Right lung (tissue), 5 donors: ENCODE measurements around the gene NSMF. TPM values are rescaled to one million over a fixed set of nuclear protein-coding genes. Genes with fewer than 3 reads are reported as not detected.

ENCODE experiments used
- polyA plus RNA-seq, 5 donors: library from polyadenylated mRNA; unstranded; fragments of 120-200 nt; gene quantifications; one replicate each; pipeline versions ENCODE4 v1.2.1 to v1.2.3, GENCODE V29; 2013; ENCODE audit warnings: inconsistent platforms in 1 of 5, low replicate concordance in 1 of 5; ENCODE audit not compliant: insufficient read length in 5 of 5, insufficient read depth in 1 of 5

The NSMF gene
- polyA plus RNA-seq, 5 donors: 31.1 to 46.8 (median 40.3) TPM

Other genes with a start within 250 kb of the NSMF start
- gene RNF208, start 237.1 kb downstream of the NSMF start, polyA plus RNA-seq: 10 to 100 TPM in 1 of 5 donors, 1 to 10 TPM in 4; 3.2 to 10.8 (median 6.3) TPM
- 1 to 10 TPM in 4 of 5 donors, under 1 TPM in 1; 0.96 to 3.0 (median 2.0) TPM for gene CYSRT1, start 234.2 kb downstream of the NSMF start, polyA plus RNA-seq
- gene RNF224, start 231.8 kb downstream of the NSMF start, polyA plus RNA-seq: 1 to 10 TPM; 1.5 to 3.8 (median 3.5) TPM
- gene SLC34A3, start 228.4 kb downstream of the NSMF start, polyA plus RNA-seq: 1 to 10 TPM in 4 of 5 donors, under 1 TPM in 1; 0.84 to 2.5 (median 1.9) TPM
- 100 to 1,000 TPM; 211 to 322 (median 258) TPM for gene TUBB4B, start 218.0 kb downstream of the NSMF start, polyA plus RNA-seq
- gene STPG3, start 208.0 kb downstream of the NSMF start, polyA plus RNA-seq: 1 to 10 TPM in 2 of 5 donors, under 1 TPM in 3; 0.26 to 1.5 (median 0.98) TPM
- gene NELFB, start 204.0 kb downstream of the NSMF start, polyA plus RNA-seq: 10 to 100 TPM; 43.3 to 73.2 (median 55.3) TPM
- 10 to 100 TPM in 3 of 5 donors, 1 to 10 TPM in 2; 6.6 to 17.8 (median 10.3) TPM for gene TOR4A, start 181.6 kb downstream of the NSMF start, polyA plus RNA-seq
- gene NRARP, start 157.1 kb downstream of the NSMF start, polyA plus RNA-seq: 10 to 100 TPM in 1 of 5 donors, 1 to 10 TPM in 4; 7.5 to 14.7 (median 9.0) TPM
- 10 to 100 TPM; 10.9 to 22.0 (median 15.0) TPM for gene EXD3, start 36.2 kb downstream of the NSMF start, polyA plus RNA-seq
- gene NOXA1, start 35.9 kb downstream of the NSMF start, polyA plus RNA-seq: 1 to 10 TPM; 3.9 to 8.4 (median 6.9) TPM
- gene ENTPD8, start 18.0 kb downstream of the NSMF start, polyA plus RNA-seq: under 1 TPM; 0.32 to 0.63 (median 0.52) TPM
- gene PNPLA7, start 91.1 kb upstream of the NSMF start, polyA plus RNA-seq: 1 to 10 TPM; 2.9 to 7.8 (median 5.2) TPM
- gene MRPL41, start 92.5 kb upstream of the NSMF start, polyA plus RNA-seq: 10 to 100 TPM in 4 of 5 donors, 1 to 10 TPM in 1; 9.1 to 30.5 (median 15.5) TPM
- 10 to 100 TPM; 43.4 to 68.5 (median 56.2) TPM for gene DPH7, start 119.6 kb upstream of the NSMF start, polyA plus RNA-seq
- 10 to 100 TPM; 16.1 to 27.7 (median 20.7) TPM for gene ZMYND19, start 131.2 kb upstream of the NSMF start, polyA plus RNA-seq
- 10 to 100 TPM; 23.4 to 44.0 (median 35.2) TPM for gene ARRDC1, start 146.4 kb upstream of the NSMF start, polyA plus RNA-seq
- 10 to 100 TPM; 64.9 to 91.2 (median 73.8) TPM for gene EHMT1, start 159.7 kb upstream of the NSMF start, polyA plus RNA-seq